ENCODE results near the gene H1-8. TPM values are rescaled to one million over a fixed set of nuclear protein-coding genes. Genes with fewer than 3 reads are reported as not detected.

H1-8 gene
- total RNA-seq, 4 donors from 2014 or later: not detected

DNA sequence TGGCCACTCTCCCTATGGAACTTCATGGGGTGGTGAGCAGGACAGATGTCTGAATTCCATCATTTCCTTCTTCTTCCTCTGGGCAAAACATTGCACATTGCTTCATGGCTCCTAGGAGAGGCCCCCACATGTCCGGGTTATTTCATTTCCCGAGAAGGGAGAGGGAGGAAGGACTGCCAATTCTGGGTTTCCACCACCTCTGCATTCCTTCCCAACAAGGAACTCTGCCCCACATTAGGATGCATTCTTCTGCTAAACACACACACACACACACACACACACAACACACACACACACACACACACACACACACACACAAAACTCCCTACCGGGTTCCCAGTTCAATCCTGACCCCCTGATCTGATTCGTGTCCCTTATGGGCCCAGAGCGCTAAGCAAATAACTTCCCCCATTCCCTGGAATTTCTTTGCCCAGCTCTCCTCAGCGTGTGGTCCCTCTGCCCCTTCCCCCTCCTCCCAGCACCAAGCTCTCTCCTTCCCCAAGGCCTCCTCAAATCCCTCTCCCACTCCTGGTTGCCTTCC is 12.7 kb upstream of the H1-8 start:
- no peak for DNase-seq
- Histone ChIP-seq H3K27ac (no peak overlapping the region), H3K4me3 (no peak overlapping the region), H3K9me3 (no peaks in the 10 kb centered on the region), H3K4me1 (peaks cover 0 to 6% (median 0%) of the 10 kb centered on the region in 3 donors), H3K36me3 (no peaks in the 10 kb centered on the region), H3K27me3 (no peaks in the 10 kb centered on the region)
- WGBS, 2 donors: 42 to 43% methylated on average over 6 of the region's 6 CpGs
- intact Hi-C loops (cut with DNase I): no loop called here
- TF ChIP-seq, protein P1, sequence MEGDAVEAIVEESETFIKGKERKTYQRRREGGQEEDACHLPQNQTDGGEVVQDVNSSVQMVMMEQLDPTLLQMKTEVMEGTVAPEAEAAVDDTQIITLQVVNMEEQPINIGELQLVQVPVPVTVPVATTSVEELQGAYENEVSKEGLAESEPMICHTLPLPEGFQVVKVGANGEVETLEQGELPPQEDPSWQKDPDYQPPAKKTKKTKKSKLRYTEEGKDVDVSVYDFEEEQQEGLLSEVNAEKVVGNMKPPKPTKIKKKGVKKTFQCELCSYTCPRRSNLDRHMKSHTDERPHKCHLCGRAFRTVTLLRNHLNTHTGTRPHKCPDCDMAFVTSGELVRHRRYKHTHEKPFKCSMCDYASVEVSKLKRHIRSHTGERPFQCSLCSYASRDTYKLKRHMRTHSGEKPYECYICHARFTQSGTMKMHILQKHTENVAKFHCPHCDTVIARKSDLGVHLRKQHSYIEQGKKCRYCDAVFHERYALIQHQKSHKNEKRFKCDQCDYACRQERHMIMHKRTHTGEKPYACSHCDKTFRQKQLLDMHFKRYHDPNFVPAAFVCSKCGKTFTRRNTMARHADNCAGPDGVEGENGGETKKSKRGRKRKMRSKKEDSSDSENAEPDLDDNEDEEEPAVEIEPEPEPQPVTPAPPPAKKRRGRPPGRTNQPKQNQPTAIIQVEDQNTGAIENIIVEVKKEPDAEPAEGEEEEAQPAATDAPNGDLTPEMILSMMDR (IDR thresholded peaks at IDR 0.05): no peak
- TF ChIP-seq POLR2A (IDR thresholded peaks at IDR 0.05): no peak

DNA sequence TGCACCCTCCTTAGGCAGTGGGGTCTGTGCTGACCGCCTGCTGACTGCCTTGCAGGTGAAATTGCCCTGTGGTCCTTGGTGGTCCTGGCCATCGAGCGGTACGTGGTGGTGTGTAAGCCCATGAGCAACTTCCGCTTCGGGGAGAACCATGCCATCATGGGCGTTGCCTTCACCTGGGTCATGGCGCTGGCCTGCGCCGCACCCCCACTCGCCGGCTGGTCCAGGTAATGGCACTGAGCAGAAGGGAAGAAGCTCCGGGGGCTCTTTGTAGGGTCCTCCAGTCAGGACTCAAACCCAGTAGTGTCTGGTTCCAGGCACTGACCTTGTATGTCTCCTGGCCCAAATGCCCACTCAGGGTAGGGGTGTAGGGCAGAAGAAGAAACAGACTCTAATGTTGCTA is 12.2 kb upstream of the H1-8 start:
- TF ChIP-seq, protein P1 (IDR thresholded peaks at IDR 0.05): no peak
- TF ChIP-seq POLR2A (IDR thresholded peaks at IDR 0.05): no peak
- Histone ChIP-seq H3K4me3 (no peak overlapping the region), H3K4me1 (peaks cover 0 to 6% (median 0%) of the 10 kb centered on the region in 3 donors), H3K36me3 (no peaks in the 10 kb centered on the region), H3K27me3 (no peaks in the 10 kb centered on the region), H3K27ac (no peak overlapping the region), H3K9me3 (no peaks in the 10 kb centered on the region)
- no peak for DNase-seq
- intact Hi-C loops (cut with DNase I): no loop called here
- WGBS, 2 donors: 92 to 100% methylated on average over 1 to 5 of the region's 13 CpGs

DNA sequence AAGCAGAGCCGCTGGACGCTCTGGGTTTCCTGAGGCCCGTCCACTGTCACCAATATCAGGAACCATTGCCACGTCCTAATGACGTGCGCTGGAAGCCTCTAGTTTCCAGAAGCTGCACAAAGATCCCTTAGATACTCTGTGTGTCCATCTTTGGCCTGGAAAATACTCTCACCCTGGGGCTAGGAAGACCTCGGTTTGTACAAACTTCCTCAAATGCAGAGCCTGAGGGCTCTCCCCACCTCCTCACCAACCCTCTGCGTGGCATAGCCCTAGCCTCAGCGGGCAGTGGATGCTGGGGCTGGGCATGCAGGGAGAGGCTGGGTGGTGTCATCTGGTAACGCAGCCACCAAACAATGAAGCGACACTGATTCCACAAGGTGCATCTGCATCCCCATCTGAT is 11.3 kb upstream of the H1-8 start:
- no peak overlapping the region for H3K4me3 ChIP-seq
- TF ChIP-seq, protein P1 (IDR thresholded peaks at IDR 0.05): no peak
- TF ChIP-seq POLR2A (IDR thresholded peaks at IDR 0.05): no peak
- WGBS, 2 donors: 86 to 88% methylated on average over 9 to 11 of the region's 11 CpGs
- peaks cover 0 to 6% (median 0%) of the 10 kb centered on the region in 3 donors for H3K4me1 ChIP-seq
- no peaks in the 10 kb centered on the region for H3K36me3 ChIP-seq
- H3K27me3 ChIP-seq: no peaks in the 10 kb centered on the region
- intact Hi-C loops (cut with DNase I): no loop called here
- DNase-seq: no peak
- H3K27ac ChIP-seq: no peak overlapping the region
- H3K9me3 ChIP-seq: no peaks in the 10 kb centered on the region

DNA sequence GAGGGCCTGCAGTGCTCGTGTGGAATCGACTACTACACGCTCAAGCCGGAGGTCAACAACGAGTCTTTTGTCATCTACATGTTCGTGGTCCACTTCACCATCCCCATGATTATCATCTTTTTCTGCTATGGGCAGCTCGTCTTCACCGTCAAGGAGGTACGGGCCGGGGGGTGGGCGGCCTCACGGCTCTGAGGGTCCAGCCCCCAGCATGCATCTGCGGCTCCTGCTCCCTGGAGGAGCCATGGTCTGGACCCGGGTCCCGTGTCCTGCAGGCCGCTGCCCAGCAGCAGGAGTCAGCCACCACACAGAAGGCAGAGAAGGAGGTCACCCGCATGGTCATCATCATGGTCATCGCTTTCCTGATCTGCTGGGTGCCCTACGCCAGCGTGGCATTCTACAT is 10.7 kb upstream of the H1-8 start:
- Histone ChIP-seq H3K9me3 (no peaks in the 10 kb centered on the region), H3K4me1 (peaks cover 0 to 6% (median 0%) of the 10 kb centered on the region in 3 donors), H3K27ac (no peak overlapping the region), H3K27me3 (no peaks in the 10 kb centered on the region), H3K36me3 (no peaks in the 10 kb centered on the region), H3K4me3 (no peak overlapping the region)
- TF ChIP-seq, protein P1 (IDR thresholded peaks at IDR 0.05): no peak
- 92 to 94% methylated on average over 10 to 20 of the region's 20 CpGs for WGBS, 2 donors
- intact Hi-C loops (cut with DNase I): no loop called here
- no peak for DNase-seq

DNA sequence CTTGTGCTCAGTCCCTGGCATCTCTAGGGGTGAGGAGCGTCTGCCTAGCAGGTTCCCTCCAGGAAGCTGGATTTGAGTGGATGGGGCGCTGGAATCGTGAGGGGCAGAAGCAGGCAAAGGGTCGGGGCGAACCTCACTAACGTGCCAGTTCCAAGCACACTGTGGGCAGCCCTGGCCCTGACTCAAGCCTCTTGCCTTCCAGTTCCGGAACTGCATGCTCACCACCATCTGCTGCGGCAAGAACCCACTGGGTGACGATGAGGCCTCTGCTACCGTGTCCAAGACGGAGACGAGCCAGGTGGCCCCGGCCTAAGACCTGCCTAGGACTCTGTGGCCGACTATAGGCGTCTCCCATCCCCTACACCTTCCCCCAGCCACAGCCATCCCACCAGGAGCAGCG is 9.6 kb upstream of the H1-8 start:
- H3K4me3 ChIP-seq: no peak overlapping the region
- H3K27me3 ChIP-seq: peaks cover 0 to 7% (median 0%) of the 10 kb centered on the region in 4 donors
- WGBS, 2 donors: 89 to 91% methylated on average over 11 to 13 of the region's 16 CpGs
- TF ChIP-seq, protein P1 (IDR thresholded peaks at IDR 0.05): no peak
- TF ChIP-seq POLR2A (IDR thresholded peaks at IDR 0.05): no peak
- H3K9me3 ChIP-seq: no peaks in the 10 kb centered on the region
- no peak overlapping the region for H3K27ac ChIP-seq
- H3K36me3 ChIP-seq: no peaks in the 10 kb centered on the region
- peaks cover 0 to 6% (median 0%) of the 10 kb centered on the region in 3 donors for H3K4me1 ChIP-seq
- intact Hi-C loops (cut with DNase I): no loop called here
- no peak for DNase-seq
